PC-3 (cell line): ENCODE measurements around the gene GLRX.
"Not testable (repeated sequence)": the region's sequence is repeated elsewhere in the genome, so short reads cannot be mapped to it uniquely, and the experiment has no call there.

Source experiments
- EZH2 ChIP-seq: fragments of 300-600 bp; sonication (generic); IDR thresholded peaks from one replicate; pipeline ENCODE4 v1.6.1; 2017; ENCODE audit warnings: antibody characterized with exemption, mild to moderate bottlenecking, low read length; ENCODE audit not compliant: unreplicated experiment
- EZH2phosphoT487 ChIP-seq: fragments of 300-600 bp; sonication (generic); IDR thresholded peaks from 2 replicates; pipeline ENCODE4 v1.6.1; 2018; ENCODE audit warnings: mild to moderate bottlenecking, antibody characterized with exemption, low read length, borderline replicate concordance
- TF ChIP-seq, protein P1 (sequence below): fragments of 300-600 bp; sonication (generic); conservative IDR thresholded peaks from 2 replicates; pipeline ENCODE4 v1.5.1; 2017; ENCODE audit warnings: antibody characterized with exemption, low read depth, mild to moderate bottlenecking, low read length

- TF ChIP-seq, protein P1, sequence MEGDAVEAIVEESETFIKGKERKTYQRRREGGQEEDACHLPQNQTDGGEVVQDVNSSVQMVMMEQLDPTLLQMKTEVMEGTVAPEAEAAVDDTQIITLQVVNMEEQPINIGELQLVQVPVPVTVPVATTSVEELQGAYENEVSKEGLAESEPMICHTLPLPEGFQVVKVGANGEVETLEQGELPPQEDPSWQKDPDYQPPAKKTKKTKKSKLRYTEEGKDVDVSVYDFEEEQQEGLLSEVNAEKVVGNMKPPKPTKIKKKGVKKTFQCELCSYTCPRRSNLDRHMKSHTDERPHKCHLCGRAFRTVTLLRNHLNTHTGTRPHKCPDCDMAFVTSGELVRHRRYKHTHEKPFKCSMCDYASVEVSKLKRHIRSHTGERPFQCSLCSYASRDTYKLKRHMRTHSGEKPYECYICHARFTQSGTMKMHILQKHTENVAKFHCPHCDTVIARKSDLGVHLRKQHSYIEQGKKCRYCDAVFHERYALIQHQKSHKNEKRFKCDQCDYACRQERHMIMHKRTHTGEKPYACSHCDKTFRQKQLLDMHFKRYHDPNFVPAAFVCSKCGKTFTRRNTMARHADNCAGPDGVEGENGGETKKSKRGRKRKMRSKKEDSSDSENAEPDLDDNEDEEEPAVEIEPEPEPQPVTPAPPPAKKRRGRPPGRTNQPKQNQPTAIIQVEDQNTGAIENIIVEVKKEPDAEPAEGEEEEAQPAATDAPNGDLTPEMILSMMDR: not testable (repeated sequence)
- not testable (repeated sequence) for TF ChIP-seq EZH2, EZH2phosphoT487
Measured at GRCh38 chr5:95851141-95851540, 28.6 kb upstream of the GLRX start.
